ENCODE data around the gene LINC01488. TPM values are rescaled to one million over a fixed set of nuclear protein-coding genes. Genes with fewer than 3 reads are reported as not detected.

Gene LINC01488
- total RNA-seq, 1 donor = not detected

GRCh38 chr11:69475141-69475865 is 6.2 kb upstream of the LINC01488 start:
- DNase-seq (ENCODE audit: low read depth in 2 of 3, low spot score in 2 of 3) = no peak

GRCh38 chr11:69475866-69476471 is 5.5 kb upstream of the LINC01488 start:
- DNase-seq (ENCODE audit: low read depth in 2 of 3, low spot score in 2 of 3) = no peak

GRCh38 chr11:69476509-69476961 is 4.9 kb upstream of the LINC01488 start:
- no peak for DNase-seq (ENCODE audit: low read depth in 2 of 3, low spot score in 2 of 3)

- DNase-seq (ENCODE audit: low read depth in 2 of 3, low spot score in 2 of 3) = no peak
These were observed 4.4 kb upstream of the LINC01488 start for GRCh38 chr11:69477086-69477485.

- no peak for DNase-seq (ENCODE audit: low read depth in 2 of 3, low spot score in 2 of 3)
These were observed 1.7 kb upstream of the LINC01488 start for GRCh38 chr11:69479591-69480271.

- DNase-seq (ENCODE audit: low read depth in 2 of 3, low spot score in 2 of 3) = no peak
These were observed 693 bp upstream of the LINC01488 start for GRCh38 chr11:69480547-69481392.

- no peak for DNase-seq (ENCODE audit: low read depth in 2 of 3, low spot score in 2 of 3)
These were observed 859 bp downstream of the LINC01488 start for GRCh38 chr11:69482322-69482721.

- DNase-seq (ENCODE audit: low read depth in 2 of 3, low spot score in 2 of 3) = no peak
These were observed 1.7 kb downstream of the LINC01488 start for GRCh38 chr11:69483170-69483569.

- DNase-seq (ENCODE audit: low read depth in 2 of 3, low spot score in 2 of 3) = no peak
These were observed 2.4 kb downstream of the LINC01488 start for GRCh38 chr11:69483691-69484426.

GRCh38 chr11:69484427-69485259 is 3.2 kb downstream of the LINC01488 start:
- DNase-seq (ENCODE audit: low read depth in 2 of 3, low spot score in 2 of 3) = no peak

GRCh38 chr11:69485337-69486041 is 4.0 kb downstream of the LINC01488 start:
- DNase-seq (ENCODE audit: low read depth in 2 of 3, low spot score in 2 of 3) = no peak

- no peak for DNase-seq (ENCODE audit: low read depth in 2 of 3, low spot score in 2 of 3)
These were observed 4.8 kb downstream of the LINC01488 start for GRCh38 chr11:69486056-69486772.

GRCh38 chr11:69486773-69487291 is 5.4 kb downstream of the LINC01488 start:
- no peak for DNase-seq (ENCODE audit: low read depth in 2 of 3, low spot score in 2 of 3)

- no peak for DNase-seq (ENCODE audit: low read depth in 2 of 3, low spot score in 2 of 3)
These were observed 5.9 kb downstream of the LINC01488 start for GRCh38 chr11:69487391-69487790.

GRCh38 chr11:69487849-69488542 is 6.5 kb downstream of the LINC01488 start:
- no peak for DNase-seq (ENCODE audit: low read depth in 2 of 3, low spot score in 2 of 3)

GRCh38 chr11:69488543-69488940 is 7.1 kb downstream of the LINC01488 start:
- DNase-seq (ENCODE audit: low read depth in 2 of 3, low spot score in 2 of 3) = no peak

Measured in hematopoietic multipotent progenitor cell (in vitro differentiated cells).